IMR-90 (cell line): ENCODE results near the gene TPX2.

ENCODE experiments used
- BHLHE40 ChIP-seq: fragments of 150-350 bp; IDR thresholded peaks from 2 replicates; pipeline ENCODE4 v1.6.1; 2016; ENCODE audit warnings: mild to moderate bottlenecking, low read depth, low read length
- CEBPB ChIP-seq: IDR thresholded peaks from 2 replicates; pipeline ENCODE4 v1.6.1; 2012; ENCODE audit warnings: low read depth, low read length, improper control_type of control experiment
- CHD1 ChIP-seq: IDR thresholded peaks from 2 replicates; pipeline ENCODE4 v1.6.1; 2012; ENCODE audit warnings: low read depth, low read length, improper control_type of control experiment
- MAFK ChIP-seq: IDR thresholded peaks from 2 replicates; pipeline ENCODE4 v1.6.1; 2012; ENCODE audit warnings: low read depth, low read length, improper control_type of control experiment
- MXI1 ChIP-seq: IDR thresholded peaks from 2 replicates; pipeline ENCODE4 v1.6.1; 2012; ENCODE audit warnings: low read depth, mild to moderate bottlenecking, low read length, moderate library complexity, borderline replicate concordance
- POLR2A ChIP-seq: IDR thresholded peaks from 2 replicates; pipeline ENCODE4 v1.6.1; 2012; ENCODE audit warnings: mild to moderate bottlenecking, low read depth, low read length
- RAD21 ChIP-seq: IDR thresholded peaks from 2 replicates; pipeline ENCODE4 v1.6.1; 2012; ENCODE audit warnings: low read length, improper control_type of control experiment
- RCOR1 ChIP-seq: IDR thresholded peaks from 2 replicates; pipeline ENCODE4 v1.6.1; 2012; ENCODE audit warnings: mild to moderate bottlenecking, low read length, improper control_type of control experiment; ENCODE audit not compliant: insufficient replicate concordance
- TF ChIP-seq, protein P1 (sequence below): conservative IDR thresholded peaks from 2 replicates; pipeline ENCODE4 v1.5.1; 2012; ENCODE audit warnings: mild to moderate bottlenecking, low read depth, low read length, improper control_type of control experiment
- TF ChIP-seq, protein P2 (sequence below): fragments of 150-350 bp; IDR thresholded peaks from 2 replicates; pipeline ENCODE4 v1.6.1; 2017; ENCODE audit warnings: mild to moderate bottlenecking, antibody characterized with exemption, low read length, low read depth

DNA sequence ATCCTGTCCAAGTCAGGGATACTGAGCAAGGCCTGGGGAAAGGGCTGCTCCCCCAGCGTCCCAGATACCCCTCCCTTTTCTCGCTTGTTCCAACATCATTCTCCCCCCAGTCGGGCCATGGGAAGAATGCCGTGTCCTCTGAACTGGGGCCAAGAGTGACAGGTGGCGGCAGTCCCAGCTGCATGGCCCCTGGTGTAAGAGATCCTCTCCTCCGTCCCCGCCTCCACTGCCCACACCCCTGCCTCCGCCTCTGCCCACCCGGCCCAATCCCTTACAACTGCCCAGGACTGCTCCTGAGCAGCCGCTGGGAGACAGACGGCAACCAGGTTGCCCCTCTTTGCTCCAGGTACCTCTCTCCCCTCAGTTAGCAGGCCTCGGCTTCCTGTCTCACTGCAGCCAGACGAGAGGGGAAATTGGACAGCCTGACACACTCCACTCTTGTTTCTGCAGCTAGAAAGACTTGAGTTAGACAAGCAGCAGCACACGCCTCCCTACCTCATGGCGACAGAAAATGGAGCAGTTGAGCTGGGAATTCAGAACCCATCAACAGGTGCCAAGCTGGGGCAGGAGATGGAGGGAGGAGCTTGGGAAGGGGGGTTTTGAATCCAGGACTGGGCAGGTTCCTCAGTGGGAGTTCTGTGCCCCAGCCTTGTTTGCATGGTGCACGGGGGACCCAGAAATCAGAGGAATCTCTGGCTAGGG lies 80.1 kb downstream of the TPX2 start, which contains the start of gene MYLK2:
- TF ChIP-seq, protein P1, sequence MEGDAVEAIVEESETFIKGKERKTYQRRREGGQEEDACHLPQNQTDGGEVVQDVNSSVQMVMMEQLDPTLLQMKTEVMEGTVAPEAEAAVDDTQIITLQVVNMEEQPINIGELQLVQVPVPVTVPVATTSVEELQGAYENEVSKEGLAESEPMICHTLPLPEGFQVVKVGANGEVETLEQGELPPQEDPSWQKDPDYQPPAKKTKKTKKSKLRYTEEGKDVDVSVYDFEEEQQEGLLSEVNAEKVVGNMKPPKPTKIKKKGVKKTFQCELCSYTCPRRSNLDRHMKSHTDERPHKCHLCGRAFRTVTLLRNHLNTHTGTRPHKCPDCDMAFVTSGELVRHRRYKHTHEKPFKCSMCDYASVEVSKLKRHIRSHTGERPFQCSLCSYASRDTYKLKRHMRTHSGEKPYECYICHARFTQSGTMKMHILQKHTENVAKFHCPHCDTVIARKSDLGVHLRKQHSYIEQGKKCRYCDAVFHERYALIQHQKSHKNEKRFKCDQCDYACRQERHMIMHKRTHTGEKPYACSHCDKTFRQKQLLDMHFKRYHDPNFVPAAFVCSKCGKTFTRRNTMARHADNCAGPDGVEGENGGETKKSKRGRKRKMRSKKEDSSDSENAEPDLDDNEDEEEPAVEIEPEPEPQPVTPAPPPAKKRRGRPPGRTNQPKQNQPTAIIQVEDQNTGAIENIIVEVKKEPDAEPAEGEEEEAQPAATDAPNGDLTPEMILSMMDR = no peak
- TF ChIP-seq MAFK (no peak), RCOR1 (no peak), RAD21 (no peak), CEBPB (no peak), BHLHE40 (no peak), MXI1 (no peak), POLR2A (no peak), CHD1 (no peak)
- TF ChIP-seq, protein P2, sequence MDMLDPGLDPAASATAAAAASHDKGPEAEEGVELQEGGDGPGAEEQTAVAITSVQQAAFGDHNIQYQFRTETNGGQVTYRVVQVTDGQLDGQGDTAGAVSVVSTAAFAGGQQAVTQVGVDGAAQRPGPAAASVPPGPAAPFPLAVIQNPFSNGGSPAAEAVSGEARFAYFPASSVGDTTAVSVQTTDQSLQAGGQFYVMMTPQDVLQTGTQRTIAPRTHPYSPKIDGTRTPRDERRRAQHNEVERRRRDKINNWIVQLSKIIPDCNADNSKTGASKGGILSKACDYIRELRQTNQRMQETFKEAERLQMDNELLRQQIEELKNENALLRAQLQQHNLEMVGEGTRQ = no peak
